ENCODE measurements around the gene RELN.

DNA sequence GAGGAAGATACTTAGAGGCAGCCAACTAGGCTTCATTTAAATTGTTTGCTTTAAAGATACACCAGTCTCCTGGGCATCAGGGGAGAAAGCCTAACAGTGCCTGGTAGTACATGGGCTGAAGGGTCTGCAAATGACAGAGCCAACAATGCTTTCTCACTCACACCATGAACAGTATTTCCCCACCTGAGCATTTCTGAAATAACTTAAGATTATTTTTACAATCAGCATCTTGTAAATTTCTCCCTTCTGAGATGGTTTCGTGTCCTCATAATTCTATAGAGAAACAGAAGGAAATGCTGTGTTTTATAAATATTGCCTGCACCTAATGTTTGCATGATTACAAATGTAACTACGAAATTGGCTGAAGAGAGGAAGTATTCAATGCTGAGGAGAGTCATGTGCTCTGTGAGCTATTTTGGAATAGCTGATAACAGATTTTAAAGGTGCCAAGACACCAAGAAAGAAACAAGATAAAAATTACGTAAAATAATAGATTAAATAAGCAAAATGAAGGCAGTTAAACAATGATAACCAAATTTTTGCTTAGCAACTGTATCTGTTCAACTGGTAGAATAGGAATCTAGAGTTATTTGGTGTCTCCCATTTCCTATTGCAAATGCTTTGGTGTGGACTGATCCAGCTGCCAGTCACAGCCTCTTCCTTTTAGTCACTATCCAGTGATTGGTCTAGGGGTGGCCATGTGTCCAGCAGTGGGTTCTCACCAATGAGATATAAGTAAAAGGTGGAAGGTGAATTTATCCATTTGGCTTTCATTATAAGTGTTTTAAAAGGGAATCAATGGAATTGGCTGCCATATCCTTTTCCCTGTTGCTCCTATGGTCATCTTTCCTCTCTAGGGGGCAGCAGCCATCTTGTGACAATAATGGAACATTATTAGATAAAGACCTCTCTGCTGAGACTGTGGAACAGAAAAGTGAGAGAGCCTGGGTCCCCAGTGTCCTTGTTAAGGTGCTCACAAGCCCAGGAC is 375.5 kb downstream of the RELN start:
- TF ChIP-seq, protein P1, sequence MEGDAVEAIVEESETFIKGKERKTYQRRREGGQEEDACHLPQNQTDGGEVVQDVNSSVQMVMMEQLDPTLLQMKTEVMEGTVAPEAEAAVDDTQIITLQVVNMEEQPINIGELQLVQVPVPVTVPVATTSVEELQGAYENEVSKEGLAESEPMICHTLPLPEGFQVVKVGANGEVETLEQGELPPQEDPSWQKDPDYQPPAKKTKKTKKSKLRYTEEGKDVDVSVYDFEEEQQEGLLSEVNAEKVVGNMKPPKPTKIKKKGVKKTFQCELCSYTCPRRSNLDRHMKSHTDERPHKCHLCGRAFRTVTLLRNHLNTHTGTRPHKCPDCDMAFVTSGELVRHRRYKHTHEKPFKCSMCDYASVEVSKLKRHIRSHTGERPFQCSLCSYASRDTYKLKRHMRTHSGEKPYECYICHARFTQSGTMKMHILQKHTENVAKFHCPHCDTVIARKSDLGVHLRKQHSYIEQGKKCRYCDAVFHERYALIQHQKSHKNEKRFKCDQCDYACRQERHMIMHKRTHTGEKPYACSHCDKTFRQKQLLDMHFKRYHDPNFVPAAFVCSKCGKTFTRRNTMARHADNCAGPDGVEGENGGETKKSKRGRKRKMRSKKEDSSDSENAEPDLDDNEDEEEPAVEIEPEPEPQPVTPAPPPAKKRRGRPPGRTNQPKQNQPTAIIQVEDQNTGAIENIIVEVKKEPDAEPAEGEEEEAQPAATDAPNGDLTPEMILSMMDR (IDR thresholded peaks at IDR 0.05): no peak
- TF ChIP-seq POLR2A (IDR thresholded peaks at IDR 0.05): no peak
- TF ChIP-seq POLR2AphosphoS5 (IDR thresholded peaks at IDR 0.05): no peak
